Calu3 (cell line): ENCODE data around the gene METAP2. TPM values are rescaled to one million over a fixed set of nuclear protein-coding genes. Genes with fewer than 3 reads are reported as not detected.

Source experiments
- BruUV-seq: library from RNA; stranded (reverse); fragments of 400-500 nt; replicated peaks from 2 replicates; lab custom pipeline; 2021; lab: Mats Ljungman, UMichigan
- CTCF ChIA-PET: fragments of 300-600 bp; sonication (Branson Sonifier 250); formaldehyde crosslinking; loops from one replicate; lab custom pipeline; 2022; ENCODE audit warnings: antibody characterized with exemption; lab: Charles Lee
- DNase-seq: peaks from one replicate; pipeline ENCODE4 v3.0.0; 2022
- H3K27ac Mint-ChIP-seq: one replicate; pipeline ENCODE4 v1.8.0; 2022; ENCODE audit warnings: mixed read lengths; ENCODE audit not compliant: unreplicated experiment
- H3K27me3 Mint-ChIP-seq: one replicate; pipeline ENCODE4 v1.8.0; 2022; ENCODE audit warnings: mixed read lengths; ENCODE audit not compliant: unreplicated experiment
- H3K36me3 Mint-ChIP-seq: one replicate; pipeline ENCODE4 v1.8.0; 2022; ENCODE audit warnings: mild to moderate bottlenecking, moderate library complexity, mixed read lengths; ENCODE audit not compliant: insufficient read depth, unreplicated experiment
- H3K4me1 Mint-ChIP-seq: one replicate; pipeline ENCODE4 v1.8.0; 2022; ENCODE audit warnings: mild to moderate bottlenecking, low read depth, mixed read lengths; ENCODE audit not compliant: unreplicated experiment
- H3K4me3 Mint-ChIP-seq: one replicate; pipeline ENCODE4 v1.8.0; 2022; ENCODE audit warnings: mild to moderate bottlenecking, low read depth, moderate library complexity, mixed read lengths; ENCODE audit not compliant: unreplicated experiment
- H3K9me3 Mint-ChIP-seq: one replicate; pipeline ENCODE4 v1.8.0; 2022; ENCODE audit warnings: low read depth, mixed read lengths; ENCODE audit not compliant: unreplicated experiment
- CTCF ChIP-seq: fragments of 200-600 bp; IDR thresholded peaks from one replicate; pipeline ENCODE4 v1.8.0; 2022; ENCODE audit warnings: antibody characterized with exemption; ENCODE audit not compliant: unreplicated experiment
- intact Hi-C: fragments of 100-400 bp; cut with micrococcal nuclease; formaldehyde crosslinking; loops from one replicate; pipeline ENCODE4 v1.10.0; 2022; ENCODE audit not compliant: unreplicated experiment
- total RNA-seq: library from RNA; stranded (reverse); gene quantifications from 2 replicates; pipeline ENCODE4 v1.2.3, GENCODE V29; 2022

Gene METAP2
- total RNA-seq, 1 experiment from 2014 or later: 96.3 TPM

GRCh38 chr12:95532851-95533250 is 58.9 kb downstream of the METAP2 start:
- intact Hi-C loops: loop anchor here (5.0 kb wide), 1 partner anchor 196 kb away; no protein-coding TSS in a partner anchor
- no TSS peak for BruUV-seq
- CTCF ChIA-PET: interaction anchor here (0.6 kb wide), 1 partner anchor 184 kb away, joined by 4 read pairs; no protein-coding TSS in a partner anchor
- Mint-ChIP-seq H3K9me3 (no peaks in the 10 kb centered on the region), H3K27me3 (no peaks in the 10 kb centered on the region), H3K27ac (no peak overlapping the region), H3K4me3 (no peak overlapping the region), H3K36me3 (no peaks in the 10 kb centered on the region), H3K4me1 (peaks cover 9% of the 10 kb centered on the region)
- no peak for DNase-seq
- no peak for TF ChIP-seq CTCF

- CTCF ChIA-PET: interaction anchor here (0.6 to 1.3 kb wide), 24 partner anchors 11 to 1026 kb away, joined by 3 to 14 read pairs (median 4); partner anchors contain the start of gene METAP2
- BruUV-seq: no TSS peak
- TF ChIP-seq CTCF: no peak
- no peaks in the 10 kb centered on the region for H3K9me3 Mint-ChIP-seq
- H3K36me3 Mint-ChIP-seq: no peaks in the 10 kb centered on the region
- no peak for DNase-seq
- H3K27ac Mint-ChIP-seq: no peak overlapping the region
- peaks cover 9% of the 10 kb centered on the region for H3K4me1 Mint-ChIP-seq
- no peaks in the 10 kb centered on the region for H3K27me3 Mint-ChIP-seq
- no peak overlapping the region for H3K4me3 Mint-ChIP-seq
- intact Hi-C loops: loop anchor here (1.0 to 5.0 kb wide), 2 partner anchors 197 to 417 kb away; no protein-coding TSS in a partner anchor
These were observed 60.0 kb downstream of the METAP2 start for GRCh38 chr12:95533985-95534384.

GRCh38 chr12:95538006-95538405 is 64.1 kb downstream of the METAP2 start:
- BruUV-seq: no TSS peak

GRCh38 chr12:95538656-95539055 is 64.7 kb downstream of the METAP2 start:
- intact Hi-C loops: no loop called here
- no peak overlapping the region for H3K4me3 Mint-ChIP-seq
- H3K27me3 Mint-ChIP-seq: no peaks in the 10 kb centered on the region
- H3K4me1 Mint-ChIP-seq: peaks cover 9% of the 10 kb centered on the region
- H3K27ac Mint-ChIP-seq: no peak overlapping the region
- no peaks in the 10 kb centered on the region for H3K36me3 Mint-ChIP-seq
- DNase-seq: no peak
- BruUV-seq: no TSS peak
- CTCF ChIA-PET: interaction anchor here (0.6 kb wide), 3 partner anchors 152 to 903 kb away, joined by 3 to 4 read pairs (median 3); no protein-coding TSS in a partner anchor
- H3K9me3 Mint-ChIP-seq: no peaks in the 10 kb centered on the region
- no peak for TF ChIP-seq CTCF

More at GRCh38 chr12:95538006-95538405, 64.1 kb downstream of the METAP2 start:
- H3K4me1 Mint-ChIP-seq: peaks cover 9% of the 10 kb centered on the region
- CTCF ChIA-PET: interaction anchor here (0.6 kb wide), 1 partner anchor 21 kb away, joined by 6 read pairs; no protein-coding TSS in a partner anchor
- no peak for DNase-seq
- no peak overlapping the region for H3K4me3 Mint-ChIP-seq
- no peaks in the 10 kb centered on the region for H3K9me3 Mint-ChIP-seq
- no peak overlapping the region for H3K27ac Mint-ChIP-seq
- TF ChIP-seq CTCF: no peak
- intact Hi-C loops: no loop called here
- no peaks in the 10 kb centered on the region for H3K27me3 Mint-ChIP-seq
- no peaks in the 10 kb centered on the region for H3K36me3 Mint-ChIP-seq
